ENCODE data around the gene DNAJA2.

Gene DNAJA2

GRCh38 chr16:46926470-46927225 lies 46.8 kb downstream of the DNAJA2 start:
- Histone ChIP-seq H3K27ac (ENCODE audit: low read depth, low read length, poor library complexity, severe bottlenecking) (no peak overlapping the region), H3F3A (ENCODE audit: insufficient read depth, low read length) (no peaks in the 10 kb centered on the region), H3K79me2 (ENCODE audit: insufficient read depth, low read length) (no peaks in the 10 kb centered on the region), H3K36me3 (ENCODE audit: insufficient read depth, low read length) (peaks cover 61% of the 10 kb centered on the region), H3K9me2 (ENCODE audit: low read depth, low read length) (no peaks in the 10 kb centered on the region), H3K4me3 (ENCODE audit: low read depth, low read length, poor library complexity, severe bottlenecking) (no peak overlapping the region), H3K9ac (ENCODE audit: low read length) (no peak overlapping the region), H3K9me3 (ENCODE audit: low read length) (no peaks in the 10 kb centered on the region), H3K4me2 (ENCODE audit: low read length) (no peak overlapping the region), H2AFZ (ENCODE audit: low read length) (no peak overlapping the region), H4K20me1 (ENCODE audit: insufficient read depth, low read length) (no peaks in the 10 kb centered on the region), H3K27me3 (ENCODE audit: insufficient read depth, low read length) (no peaks in the 10 kb centered on the region), H3K4me1 (ENCODE audit: insufficient read depth, low read length, severe bottlenecking) (peaks cover 9% of the 10 kb centered on the region)
- TF ChIP-seq, protein P1, sequence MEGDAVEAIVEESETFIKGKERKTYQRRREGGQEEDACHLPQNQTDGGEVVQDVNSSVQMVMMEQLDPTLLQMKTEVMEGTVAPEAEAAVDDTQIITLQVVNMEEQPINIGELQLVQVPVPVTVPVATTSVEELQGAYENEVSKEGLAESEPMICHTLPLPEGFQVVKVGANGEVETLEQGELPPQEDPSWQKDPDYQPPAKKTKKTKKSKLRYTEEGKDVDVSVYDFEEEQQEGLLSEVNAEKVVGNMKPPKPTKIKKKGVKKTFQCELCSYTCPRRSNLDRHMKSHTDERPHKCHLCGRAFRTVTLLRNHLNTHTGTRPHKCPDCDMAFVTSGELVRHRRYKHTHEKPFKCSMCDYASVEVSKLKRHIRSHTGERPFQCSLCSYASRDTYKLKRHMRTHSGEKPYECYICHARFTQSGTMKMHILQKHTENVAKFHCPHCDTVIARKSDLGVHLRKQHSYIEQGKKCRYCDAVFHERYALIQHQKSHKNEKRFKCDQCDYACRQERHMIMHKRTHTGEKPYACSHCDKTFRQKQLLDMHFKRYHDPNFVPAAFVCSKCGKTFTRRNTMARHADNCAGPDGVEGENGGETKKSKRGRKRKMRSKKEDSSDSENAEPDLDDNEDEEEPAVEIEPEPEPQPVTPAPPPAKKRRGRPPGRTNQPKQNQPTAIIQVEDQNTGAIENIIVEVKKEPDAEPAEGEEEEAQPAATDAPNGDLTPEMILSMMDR (IDR thresholded peaks at IDR 0.05; ENCODE audit: low read length): no peak
- no peak for TF ChIP-seq EZH2 (IDR thresholded peaks at IDR 0.05; ENCODE audit: borderline replicate concordance, low read length)

DNA sequence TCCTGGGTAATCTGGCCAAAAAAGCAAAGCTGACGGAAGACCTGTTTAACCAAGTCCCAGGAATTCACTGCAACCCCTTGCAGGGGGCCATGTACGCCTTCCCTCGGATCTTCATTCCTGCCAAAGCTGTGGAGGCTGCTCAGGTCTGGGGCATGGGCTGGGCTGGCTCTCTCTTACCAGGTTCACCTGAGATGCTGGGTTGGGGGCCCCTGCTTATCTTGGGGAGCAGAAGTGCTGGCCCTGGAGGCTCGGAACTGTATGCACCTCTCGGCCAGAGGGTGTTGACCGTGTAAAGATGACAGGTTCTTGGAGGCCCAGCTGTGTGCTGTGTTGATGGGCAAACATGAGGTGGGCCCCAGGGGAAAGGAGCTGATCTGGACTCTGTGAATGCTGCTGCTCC lies 49.1 kb downstream of the DNAJA2 start:
- Histone ChIP-seq H3K4me2 (ENCODE audit: low read length) (no peak overlapping the region), H3K27ac (ENCODE audit: low read depth, low read length, poor library complexity, severe bottlenecking) (no peak overlapping the region), H2AFZ (ENCODE audit: low read length) (no peak overlapping the region), H3K79me2 (ENCODE audit: insufficient read depth, low read length) (no peaks in the 10 kb centered on the region), H3K9me3 (ENCODE audit: low read length) (no peaks in the 10 kb centered on the region), H3F3A (ENCODE audit: insufficient read depth, low read length) (no peaks in the 10 kb centered on the region), H3K27me3 (ENCODE audit: insufficient read depth, low read length) (no peaks in the 10 kb centered on the region), H3K9ac (ENCODE audit: low read length) (no peak overlapping the region), H3K4me3 (ENCODE audit: low read depth, low read length, poor library complexity, severe bottlenecking) (no peak overlapping the region), H4K20me1 (ENCODE audit: insufficient read depth, low read length) (no peaks in the 10 kb centered on the region), H3K36me3 (ENCODE audit: insufficient read depth, low read length) (peaks cover 59% of the 10 kb centered on the region), H3K4me1 (ENCODE audit: insufficient read depth, low read length, severe bottlenecking) (peaks cover 27% of the 10 kb centered on the region), H3K9me2 (ENCODE audit: low read depth, low read length) (no peaks in the 10 kb centered on the region)
- no peak for TF ChIP-seq EZH2 (IDR thresholded peaks at IDR 0.05; ENCODE audit: borderline replicate concordance, low read length)
- TF ChIP-seq, protein P1 (IDR thresholded peaks at IDR 0.05; ENCODE audit: low read length): no peak

GRCh38 chr16:46923513-46924295 lies 49.8 kb downstream of the DNAJA2 start:
- Histone ChIP-seq H3F3A (ENCODE audit: insufficient read depth, low read length) (no peaks in the 10 kb centered on the region), H3K9me3 (ENCODE audit: low read length) (no peaks in the 10 kb centered on the region), H3K9me2 (ENCODE audit: low read depth, low read length) (no peaks in the 10 kb centered on the region), H3K4me1 (ENCODE audit: insufficient read depth, low read length, severe bottlenecking) (peaks cover 34% of the 10 kb centered on the region), H3K36me3 (ENCODE audit: insufficient read depth, low read length) (peaks cover 52% of the 10 kb centered on the region), H2AFZ (ENCODE audit: low read length) (no peak overlapping the region), H3K4me2 (ENCODE audit: low read length) (no peak overlapping the region), H3K4me3 (ENCODE audit: low read depth, low read length, poor library complexity, severe bottlenecking) (no peak overlapping the region), H3K9ac (ENCODE audit: low read length) (no peak overlapping the region), H3K79me2 (ENCODE audit: insufficient read depth, low read length) (no peaks in the 10 kb centered on the region), H3K27ac (ENCODE audit: low read depth, low read length, poor library complexity, severe bottlenecking) (no peak overlapping the region), H3K27me3 (ENCODE audit: insufficient read depth, low read length) (no peaks in the 10 kb centered on the region), H4K20me1 (ENCODE audit: insufficient read depth, low read length) (no peaks in the 10 kb centered on the region)
- TF ChIP-seq, protein P1 (IDR thresholded peaks at IDR 0.05; ENCODE audit: low read length): no peak
- no peak for TF ChIP-seq EZH2 (IDR thresholded peaks at IDR 0.05; ENCODE audit: borderline replicate concordance, low read length)

All from OCI-LY1 (cell line).